PC-3 (cell line): Measurements from ENCODE around the gene CDC20B. TPM values are rescaled to one million over a fixed set of nuclear protein-coding genes. Genes with fewer than 3 reads are reported as not detected.

ENCODE experiments used
- ATAC-seq: fragments of 200-7000 bp; cut with Tn5 transposase; 2 replicates; pipeline ENCODE4 v1.9.1; 2020; ENCODE audit warnings: mild to moderate bottlenecking, moderate library complexity
- BruUV-seq: library from RNA; stranded (reverse); fragments of 400-500 nt; replicated peaks from 2 replicates; lab custom pipeline; 2021; lab: Mats Ljungman, UMichigan
- CTCF ChIA-PET: fragments of 300-600 bp; sonication (Branson Sonifier 250); formaldehyde crosslinking; loops from one replicate; lab custom pipeline; 2022; ENCODE audit warnings: antibody characterized with exemption; lab: Charles Lee
- POLR2A ChIA-PET: fragments of 300-600 bp; sonication (Branson Sonifier 250); formaldehyde crosslinking; loops from one replicate; lab custom pipeline; 2022; ENCODE audit warnings: antibody characterized with exemption; ENCODE audit not compliant: unreplicated experiment; lab: Charles Lee
- DNase-seq: peaks from one replicate; pipeline ENCODE4 v3.0.0-alpha.2; 2015
- H2AFZ ChIP-seq: fragments of 300-600 bp; sonication (generic); 2 replicates; pipeline ENCODE4 v1.6.0; 2016; ENCODE audit warnings: antibody characterized with exemption, low read length
- H3F3A ChIP-seq: fragments of 300-600 bp; sonication (generic); one replicate; pipeline ENCODE4 v1.6.0; 2017; ENCODE audit warnings: antibody characterized with exemption, low read length, control low read depth, mild to moderate bottlenecking; ENCODE audit not compliant: unreplicated experiment
- H3K27ac ChIP-seq: fragments of 300-600 bp; sonication (generic); 2 replicates; pipeline ENCODE4 v1.5.1; 2016; ENCODE audit warnings: mild to moderate bottlenecking, low read length
- H3K27me3 ChIP-seq: fragments of 300-600 bp; sonication (generic); 2 replicates; pipeline ENCODE4 v1.6.1; 2016; ENCODE audit warnings: low read length, mixed read lengths
- H3K36me3 ChIP-seq: fragments of 300-600 bp; sonication (generic); 2 replicates; pipeline ENCODE4 v1.6.1; 2016; ENCODE audit warnings: low read depth, mixed run types, low read length, mixed read lengths
- H3K4me1 ChIP-seq: fragments of 300-600 bp; sonication (generic); 2 replicates; pipeline ENCODE4 v1.5.1; 2016; ENCODE audit warnings: low read length; ENCODE audit not compliant: insufficient read depth
- H3K4me2 ChIP-seq: fragments of 300-600 bp; sonication (generic); 2 replicates; pipeline ENCODE4 v1.6.0; 2016; ENCODE audit warnings: low read length
- H3K4me3 ChIP-seq: fragments of 300-600 bp; sonication (generic); 2 replicates; pipeline ENCODE4 v1.5.1; 2016; ENCODE audit warnings: mild to moderate bottlenecking, low read length, mixed read lengths
- H3K79me2 ChIP-seq: fragments of 300-600 bp; sonication (generic); 2 replicates; pipeline ENCODE4 v1.6.1; 2017; ENCODE audit warnings: low read length, mixed read lengths
- H3K9ac ChIP-seq: fragments of 300-600 bp; sonication (generic); 2 replicates; pipeline ENCODE4 v1.6.0; 2016; ENCODE audit warnings: mild to moderate bottlenecking, low read length
- H3K9me2 ChIP-seq: fragments of 300-600 bp; sonication (generic); replicated peaks from 2 replicates; pipeline ENCODE4 v1.6.1; 2016; ENCODE audit warnings: mixed run types, low read length, mixed read lengths
- H3K9me3 ChIP-seq: fragments of 300-600 bp; sonication (generic); 2 replicates; pipeline ENCODE4 v1.6.1; 2016; ENCODE audit warnings: low read length, mixed read lengths
- H4K20me1 ChIP-seq: fragments of 300-600 bp; sonication (generic); 2 replicates; pipeline ENCODE4 v1.6.1; 2016; ENCODE audit warnings: low read length, mixed read lengths
- CTCF ChIP-seq: fragments of 300-600 bp; sonication (generic); conservative IDR thresholded peaks from 2 replicates; pipeline ENCODE4 v1.5.1; 2017; ENCODE audit warnings: antibody characterized with exemption, low read depth, mild to moderate bottlenecking, low read length
- EZH2 ChIP-seq: fragments of 300-600 bp; sonication (generic); IDR thresholded peaks from one replicate; pipeline ENCODE4 v1.6.1; 2017; ENCODE audit warnings: antibody characterized with exemption, mild to moderate bottlenecking, low read length; ENCODE audit not compliant: unreplicated experiment
- EZH2phosphoT487 ChIP-seq: fragments of 300-600 bp; sonication (generic); IDR thresholded peaks from 2 replicates; pipeline ENCODE4 v1.6.1; 2018; ENCODE audit warnings: mild to moderate bottlenecking, antibody characterized with exemption, low read length, borderline replicate concordance
- intact Hi-C: fragments of 100-400 bp; cut with micrococcal nuclease; formaldehyde crosslinking; loops from 2 replicates; pipeline ENCODE4 v1.9.0; 2023
- total RNA-seq: library from RNA; depleted of rRNA; stranded (reverse); fragments of >200 nt; gene quantifications from 2 replicates; pipeline ENCODE4 v1.2.3, GENCODE V29; 2014

CDC20B gene
- total RNA-seq, 1 experiment from 2014 or later = not detected

DNA sequence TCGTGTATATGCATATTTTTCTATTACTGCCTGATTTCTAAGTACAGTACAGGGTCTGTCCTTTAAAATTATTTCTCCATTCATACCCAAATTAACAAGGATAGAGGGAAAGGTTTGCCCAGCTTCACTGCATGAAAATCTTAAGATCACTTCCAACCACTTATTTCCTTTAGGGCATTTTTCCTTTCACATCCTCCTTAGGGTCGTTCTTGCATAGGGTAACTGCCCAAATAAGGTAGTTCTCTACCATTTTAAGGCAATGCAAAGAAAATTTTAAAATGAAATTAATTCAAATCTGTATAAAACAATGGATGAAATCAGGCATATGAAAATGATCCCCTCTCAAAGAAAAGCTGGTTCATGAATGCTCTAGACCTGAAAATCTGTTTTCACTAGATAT is 4.1 kb upstream of the CDC20B start:
- H3K4me3 ChIP-seq = peak overlapping the region; percentile 73
- H3K9ac ChIP-seq = no peak overlapping the region
- DNase-seq (no peak), ATAC-seq (no peak)
- peaks cover 17% of the 10 kb centered on the region for H3K4me1 ChIP-seq
- H3K79me2 ChIP-seq = no peaks in the 10 kb centered on the region
- no peaks in the 10 kb centered on the region for H3F3A ChIP-seq
- BruUV-seq = no TSS peak
- ChIA-PET POLR2A (no interaction called here), CTCF (no interaction called here)
- no peak overlapping the region for H3K27ac ChIP-seq
- H3K9me3 ChIP-seq = no peaks in the 10 kb centered on the region
- H3K4me2 ChIP-seq = peak overlapping the region; percentile 89
- H3K9me2 ChIP-seq = no peaks in the 10 kb centered on the region
- intact Hi-C loops = no loop called here
- no peaks in the 10 kb centered on the region for H3K27me3 ChIP-seq
- H2AFZ ChIP-seq = peak overlapping the region; percentile 87
- no peak for TF ChIP-seq CTCF
- TF ChIP-seq EZH2 = no peak
- TF ChIP-seq EZH2phosphoT487 = no peak
- no peaks in the 10 kb centered on the region for H3K36me3 ChIP-seq
- H4K20me1 ChIP-seq = no peaks in the 10 kb centered on the region

GRCh38 chr5:55176176-55176818 is 3.3 kb upstream of the CDC20B start:
- peaks cover 17% of the 10 kb centered on the region for H3K4me1 ChIP-seq
- ATAC-seq = peak; percentile 78
- H3K4me3 ChIP-seq = peak overlapping the region; percentile 73
- H3F3A ChIP-seq = no peaks in the 10 kb centered on the region
- intact Hi-C loops = no loop called here
- no peaks in the 10 kb centered on the region for H3K79me2 ChIP-seq
- H4K20me1 ChIP-seq = no peaks in the 10 kb centered on the region
- CTCF ChIA-PET = interaction anchor here (0.5 kb wide), 1 partner anchor 257 kb away, joined by 3 read pairs; no protein-coding TSS in a partner anchor
- H3K27ac ChIP-seq = no peak overlapping the region
- H3K4me2 ChIP-seq = peak overlapping the region; percentile 89
- H2AFZ ChIP-seq = peak overlapping the region; percentile 87
- H3K27me3 ChIP-seq = no peaks in the 10 kb centered on the region
- DNase-seq = peak; percentile 73
- BruUV-seq = no TSS peak
- H3K9ac ChIP-seq = no peak overlapping the region
- POLR2A ChIA-PET = no interaction called here
- no peaks in the 10 kb centered on the region for H3K9me2 ChIP-seq
- H3K9me3 ChIP-seq = no peaks in the 10 kb centered on the region
- H3K36me3 ChIP-seq = no peaks in the 10 kb centered on the region
- TF ChIP-seq EZH2phosphoT487 (peak; percentile 93), EZH2 (no peak)

GRCh38 chr5:55175781-55176175 is 2.8 kb upstream of the CDC20B start:
- Histone ChIP-seq H3K4me3 (peak overlapping the region; percentile 73), H3K79me2 (no peaks in the 10 kb centered on the region), H3K27me3 (no peaks in the 10 kb centered on the region), H3K9me2 (no peaks in the 10 kb centered on the region), H3K4me1 (peaks cover 17% of the 10 kb centered on the region), H3F3A (no peaks in the 10 kb centered on the region), H3K4me2 (peak overlapping the region; percentile 89), H3K9ac (no peak overlapping the region), H3K27ac (no peak overlapping the region), H3K36me3 (no peaks in the 10 kb centered on the region), H3K9me3 (no peaks in the 10 kb centered on the region), H4K20me1 (no peaks in the 10 kb centered on the region), H2AFZ (peak overlapping the region; percentile 87)
- ChIA-PET CTCF (no interaction called here), POLR2A (no interaction called here)
- BruUV-seq = no TSS peak
- no peak for ATAC-seq
- TF ChIP-seq EZH2phosphoT487 (no peak), CTCF (no peak), EZH2 (no peak)
- no peak for DNase-seq
- intact Hi-C loops = no loop called here
